Stimulated activated CD4-positive, alpha-beta T cell treated with anti-CD3 and anti-CD28 coated beads, Interleukin-15, amount 100 ng/mL, for 24 hours (primary cell): ENCODE measurements around the gene CTNNA3.
"Not testable (repeated sequence)": the region's sequence is repeated elsewhere in the genome, so short reads cannot be mapped to it uniquely, and the experiment has no call there.

Experiments used
- DNase-seq: peaks from one replicate; pipeline ENCODE4 v3.0.0-alpha.2; 2020

The CTNNA3 gene

DNA sequence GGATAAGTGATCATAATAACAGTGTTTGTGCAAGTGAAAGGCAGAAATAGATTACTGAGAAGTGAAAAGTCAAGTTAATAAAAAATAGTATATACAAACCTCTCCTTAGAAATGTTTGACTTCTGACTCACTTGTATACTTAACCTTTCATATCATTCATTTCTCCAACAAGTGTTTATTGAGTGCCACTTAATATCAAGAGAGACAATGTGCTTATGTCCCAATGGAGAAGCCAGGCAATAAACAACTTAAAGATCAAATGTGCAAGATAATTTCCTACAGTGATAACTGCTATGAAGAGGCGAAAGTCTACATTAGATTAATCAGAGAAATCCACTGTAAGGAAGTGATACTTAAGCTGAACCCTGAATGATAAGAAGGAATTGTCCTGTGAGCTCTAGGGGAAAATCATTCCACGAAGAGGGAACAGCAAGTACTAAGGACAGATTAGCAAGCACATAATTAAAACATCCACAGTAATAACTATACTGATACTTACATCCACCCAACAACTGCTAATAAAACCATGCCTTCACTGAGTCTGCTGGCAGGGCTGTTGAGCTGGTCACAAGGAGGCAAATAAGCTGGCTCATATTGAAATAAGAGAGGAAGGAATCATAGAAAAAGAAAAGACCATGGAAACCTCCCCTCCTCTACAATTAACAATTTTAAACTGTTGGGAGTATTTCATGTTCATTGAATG is 203.5 kb downstream of the CTNNA3 start:
- DNase-seq = no peak

DNA sequence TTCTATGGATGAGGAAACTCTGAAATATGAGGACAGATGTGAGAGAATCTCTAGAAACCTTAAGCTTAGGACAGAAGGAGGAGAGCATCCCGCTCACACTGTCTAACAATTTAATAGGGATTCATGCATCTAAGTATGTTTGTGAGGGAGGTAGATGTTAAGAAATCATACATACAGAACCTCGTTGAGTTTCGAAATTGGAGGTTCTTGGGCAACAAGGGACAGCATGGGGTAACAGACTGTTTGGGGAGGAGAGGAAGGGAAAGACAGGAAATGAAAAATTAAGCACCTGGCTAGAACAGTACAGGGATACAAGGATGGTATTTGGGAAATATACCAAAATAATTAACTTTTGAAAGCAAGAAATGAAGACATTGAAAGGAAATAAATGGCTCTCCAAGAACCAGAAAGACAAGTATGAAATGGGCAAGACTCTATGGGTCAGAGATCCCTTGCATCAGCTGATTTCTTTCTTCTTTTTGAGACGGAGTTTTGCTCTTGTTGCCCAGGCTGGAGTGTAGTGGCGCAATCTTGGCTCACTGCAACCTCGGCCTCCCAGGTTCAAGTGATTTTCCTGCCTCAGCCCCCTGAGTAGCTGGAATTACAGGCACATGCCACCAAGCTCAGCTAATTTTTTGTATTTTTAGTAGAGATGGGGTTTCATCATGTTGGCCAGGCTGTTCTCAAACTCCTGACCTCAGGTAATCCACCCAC is 207.9 kb downstream of the CTNNA3 start:
- no peak for DNase-seq

DNA sequence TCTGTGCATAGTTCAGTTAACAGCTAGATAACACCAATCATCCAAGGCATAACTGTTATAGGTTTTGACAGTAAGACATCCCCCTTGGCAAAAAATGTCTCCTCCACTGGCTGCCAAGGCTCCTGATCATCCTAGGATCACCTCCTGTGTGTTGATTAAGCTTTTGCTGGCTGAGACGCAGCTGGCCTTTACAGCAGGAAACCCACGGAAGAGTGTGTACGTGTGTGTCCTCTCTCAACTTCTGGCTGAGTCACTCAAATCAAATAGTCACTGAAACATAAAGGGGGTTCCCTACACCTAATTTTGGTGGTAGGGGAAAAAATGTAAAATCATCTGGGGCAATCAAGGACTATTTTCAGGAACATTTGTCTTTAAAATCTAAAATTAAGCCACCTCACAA is 208.8 kb downstream of the CTNNA3 start:
- no peak for DNase-seq

GRCh38 chr10:67477868-67478267 is 218.1 kb downstream of the CTNNA3 start:
- no peak for DNase-seq

DNA sequence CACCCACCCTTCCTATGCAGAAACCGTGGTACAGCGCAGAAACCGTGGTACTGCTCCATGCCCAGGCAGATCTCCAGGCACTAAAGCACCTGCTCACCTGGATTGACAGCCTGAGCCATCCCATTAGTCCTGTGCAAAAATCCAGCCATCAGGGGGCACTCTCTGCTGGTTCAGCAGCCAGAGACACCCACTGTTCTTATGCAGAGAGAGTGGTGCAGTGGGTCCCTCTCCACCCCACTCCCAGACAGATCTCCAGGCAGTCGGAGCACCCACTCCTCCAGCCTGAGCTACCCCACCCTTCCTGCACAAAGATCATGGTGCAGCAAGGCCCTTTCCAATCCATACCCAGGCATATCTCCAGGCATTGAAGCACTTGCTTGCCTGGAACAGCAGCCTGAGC is 219.8 kb downstream of the CTNNA3 start:
- no peak for DNase-seq

- no peak for DNase-seq
These were observed 222.0 kb downstream of the CTNNA3 start for GRCh38 chr10:67473850-67474633.

DNA sequence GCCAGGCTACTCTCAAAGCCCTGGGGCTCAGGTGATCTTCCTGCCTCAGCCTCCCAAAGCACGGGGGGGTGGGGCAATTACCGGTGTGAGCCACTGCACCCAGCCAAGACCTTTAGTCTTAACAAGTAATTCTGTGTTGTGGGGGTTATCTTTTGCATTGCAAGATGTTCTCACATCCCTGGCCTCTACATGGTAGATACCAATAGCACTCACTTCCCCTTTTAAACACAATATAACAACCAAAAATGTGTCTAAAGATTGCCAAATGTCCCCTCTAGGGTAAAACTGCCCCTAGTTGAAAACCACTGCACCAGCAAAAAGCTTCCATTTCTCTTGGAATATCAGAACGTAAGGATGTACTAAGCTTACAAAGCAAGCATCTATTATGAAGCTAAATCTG is 225.0 kb downstream of the CTNNA3 start:
- no peak for DNase-seq

GRCh38 chr10:67464278-67464677 is 231.7 kb downstream of the CTNNA3 start:
- DNase-seq = no peak

DNA sequence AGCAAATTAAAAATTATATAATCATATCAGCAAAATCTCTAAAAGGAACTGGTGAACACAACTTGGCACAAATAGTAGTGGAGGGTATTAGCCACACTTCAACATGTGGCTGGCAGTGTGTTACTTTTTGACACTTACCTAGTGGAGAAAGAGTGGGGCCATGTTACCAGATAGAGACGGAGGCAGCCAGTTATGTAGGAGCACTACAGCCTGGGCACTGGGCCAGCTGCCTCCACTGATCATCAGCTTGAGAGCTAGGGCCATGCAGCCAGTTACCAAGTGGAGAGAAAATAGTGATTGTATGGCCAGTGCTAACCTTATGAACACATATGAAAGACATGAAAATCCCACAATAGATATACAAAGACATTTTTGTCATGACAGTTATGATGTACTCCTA is 243.1 kb downstream of the CTNNA3 start:
- no peak for DNase-seq

DNA sequence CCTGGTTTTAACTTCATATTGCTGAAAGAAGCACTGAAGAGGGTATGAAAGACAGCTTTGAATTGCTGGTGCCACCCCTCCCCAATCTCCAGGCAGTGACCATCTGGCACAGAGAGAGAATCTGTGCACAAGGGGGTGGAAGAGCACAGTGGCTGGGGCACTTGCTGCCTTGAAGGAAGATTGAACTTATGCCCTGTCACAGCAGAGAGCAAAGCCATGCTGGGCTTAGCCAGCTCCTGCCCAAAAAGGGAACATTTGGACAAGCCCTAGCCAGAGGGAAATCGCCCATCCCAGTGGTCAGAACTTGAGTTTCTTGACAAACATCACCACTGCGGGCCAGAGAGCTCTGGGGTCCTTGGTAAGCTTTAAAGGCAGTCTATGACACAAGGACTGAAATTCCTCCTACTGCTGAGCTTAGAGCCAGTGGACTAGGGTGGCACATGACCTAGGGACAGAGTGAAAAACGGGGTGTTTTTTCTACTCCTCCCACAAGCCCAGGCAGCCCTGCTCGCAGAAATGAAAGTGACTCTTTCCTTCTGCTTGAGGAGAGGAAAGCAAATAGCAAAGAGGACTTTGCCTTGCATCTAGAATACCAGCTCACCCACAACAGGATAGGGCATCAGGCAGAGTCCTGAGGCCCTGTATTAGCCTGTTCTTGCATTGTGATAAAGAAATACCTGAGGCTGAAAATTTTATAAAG is 257.2 kb downstream of the CTNNA3 start:
- DNase-seq = no peak

DNA sequence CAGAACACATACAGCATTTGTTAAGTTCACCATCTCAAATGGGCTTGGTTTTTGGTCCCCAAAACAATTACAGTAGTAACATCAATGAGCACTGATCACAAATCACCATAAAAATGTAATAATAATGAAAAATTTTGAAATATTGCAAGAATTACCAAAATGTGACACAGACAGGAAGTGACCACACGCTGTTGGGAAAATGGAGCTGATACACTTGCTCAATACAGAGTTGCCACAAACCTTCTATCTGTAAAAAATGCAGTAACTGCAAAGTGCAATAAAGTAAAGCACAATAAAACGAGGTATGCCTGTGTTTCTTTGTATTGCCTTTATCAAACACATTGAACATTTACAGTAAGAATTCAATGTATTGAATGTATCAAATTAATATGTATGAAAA is 262.7 kb downstream of the CTNNA3 start:
- DNase-seq = no peak

GRCh38 chr10:67402620-67403019 is 293.4 kb downstream of the CTNNA3 start:
- DNase-seq = no peak

- no peak for DNase-seq
These were observed 294.3 kb downstream of the CTNNA3 start for GRCh38 chr10:67401711-67402110.

- DNase-seq = not testable (repeated sequence)
These were observed 309.0 kb downstream of the CTNNA3 start for GRCh38 chr10:67386841-67387533.

GRCh38 chr10:67386260-67386659 is 309.7 kb downstream of the CTNNA3 start:
- DNase-seq = no peak

- DNase-seq = no peak
These were observed 310.4 kb downstream of the CTNNA3 start for GRCh38 chr10:67385566-67385965.

GRCh38 chr10:67385089-67385488 is 310.9 kb downstream of the CTNNA3 start:
- no peak for DNase-seq

DNA sequence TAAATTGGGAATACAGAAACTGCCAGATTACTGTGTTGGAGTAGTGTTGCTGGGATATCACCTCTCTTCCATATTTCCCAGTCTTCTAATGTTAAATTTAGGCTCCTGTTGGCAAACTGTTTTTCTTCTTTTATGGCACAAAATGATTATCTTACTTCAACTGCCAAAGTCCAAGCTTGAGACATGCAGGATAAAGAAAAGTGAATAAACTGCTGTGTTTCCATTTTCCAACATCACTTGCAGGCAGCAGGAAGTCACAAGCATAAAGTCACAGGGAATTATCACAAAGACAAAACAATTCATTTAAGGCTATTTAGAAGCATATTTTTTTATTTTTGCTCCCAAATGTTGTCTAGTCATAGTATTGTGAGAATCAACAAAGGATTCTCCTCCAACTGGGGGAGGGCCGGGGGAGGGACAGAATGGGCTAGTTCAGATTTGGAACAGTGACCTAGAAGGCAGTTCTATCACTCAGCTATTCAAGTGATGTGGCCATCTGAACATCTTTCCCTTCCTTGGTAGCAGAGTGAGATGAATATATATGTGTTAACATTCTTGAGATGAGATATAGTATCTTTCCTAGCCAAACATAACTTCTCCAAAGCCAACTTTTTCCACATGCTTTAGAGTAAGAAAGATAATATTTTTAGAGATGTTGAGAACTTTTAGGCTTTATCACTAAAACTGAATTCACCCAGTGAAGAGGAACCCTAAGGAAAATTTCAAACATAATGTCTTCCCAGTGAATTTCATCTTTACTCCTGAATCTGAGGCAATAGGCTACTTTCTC is 364.7 kb downstream of the CTNNA3 start:
- no peak for DNase-seq

DNA sequence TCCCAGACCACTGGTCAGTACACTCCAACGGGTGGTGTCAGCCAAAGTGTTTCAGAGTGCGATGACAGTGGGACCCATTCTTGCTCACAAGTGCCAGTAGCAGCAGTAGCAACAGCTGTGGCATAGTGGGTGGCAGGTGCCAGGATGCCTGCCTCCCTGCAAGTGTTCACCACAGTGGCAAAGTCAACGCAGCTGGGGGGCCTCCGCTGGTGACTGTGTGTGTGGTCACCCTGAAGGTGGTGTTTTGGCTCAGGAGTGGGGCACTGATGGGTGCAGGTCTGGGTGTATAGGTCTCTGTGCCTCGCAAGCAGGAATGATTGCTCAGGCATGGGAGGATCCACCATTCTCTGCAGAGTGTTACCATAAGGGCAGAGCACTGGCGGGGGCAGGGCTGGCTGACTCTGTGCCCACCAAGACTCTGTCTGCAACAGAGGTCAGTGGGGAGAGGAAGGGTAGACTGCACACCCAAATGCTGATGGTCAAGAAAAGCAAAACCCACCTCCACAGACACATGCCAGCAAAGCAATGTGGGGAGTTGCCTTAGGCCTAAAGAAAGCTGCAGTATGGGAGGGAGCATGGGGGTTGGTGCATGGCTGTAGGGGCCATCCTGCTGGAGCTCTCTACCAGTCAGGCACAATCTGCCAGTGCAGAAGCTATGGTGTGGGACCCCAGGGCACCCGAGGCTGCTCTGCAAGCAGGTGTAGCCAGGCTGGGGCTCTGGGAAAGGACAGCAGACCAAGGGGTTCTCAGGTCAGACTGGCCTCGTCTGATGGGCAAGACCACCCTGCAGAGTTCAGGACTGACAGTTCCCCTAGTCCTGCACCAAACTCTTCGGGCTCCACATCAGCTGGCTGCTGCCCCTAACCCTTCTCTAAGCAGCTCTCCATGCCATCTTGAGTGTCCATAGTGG is 368.1 kb downstream of the CTNNA3 start:
- no peak for DNase-seq

- no peak for DNase-seq
These were observed 376.0 kb downstream of the CTNNA3 start for GRCh38 chr10:67319976-67320375.

GRCh38 chr10:67308912-67309311 is 387.1 kb downstream of the CTNNA3 start:
- no peak for DNase-seq
